GM19023 (cell line): Measurements from ENCODE around the gene MYO5B.
"Not testable (repeated sequence)": the region's sequence is repeated elsewhere in the genome, so short reads cannot be mapped to it uniquely, and the experiment has no call there.

Experiments used
- ATAC-seq: cut with Tn5 transposase; IDR thresholded peaks from one replicate; pipeline ENCODE4 v1.9.1; 2021; ENCODE audit warnings: mild to moderate bottlenecking, moderate library complexity; ENCODE audit not compliant: unreplicated experiment

MYO5B gene

DNA sequence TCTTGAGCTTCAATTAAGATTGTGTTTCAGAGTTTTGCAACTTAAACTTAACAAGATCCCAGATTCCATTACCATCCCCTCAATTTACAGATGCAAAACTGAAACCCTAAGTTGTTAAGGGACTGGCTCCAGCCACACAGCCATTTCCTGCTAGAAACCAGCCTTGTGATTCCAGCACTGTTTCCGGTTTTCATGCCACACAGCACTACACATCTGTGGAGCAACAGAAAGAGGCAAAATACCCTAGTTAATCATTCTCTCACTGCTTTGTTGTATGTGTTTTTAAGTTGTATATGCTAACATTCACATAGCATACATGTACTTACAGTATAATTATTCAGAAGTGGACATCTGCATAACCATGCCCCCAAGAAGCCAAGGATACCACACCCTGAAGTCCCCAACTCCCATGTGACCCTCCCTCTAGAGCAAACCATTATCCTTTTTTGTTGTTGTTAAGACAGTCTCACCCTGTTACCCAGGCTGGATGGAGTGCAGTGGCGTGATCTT lies 87.4 kb downstream of the MYO5B start:
- ATAC-seq = no peak

DNA sequence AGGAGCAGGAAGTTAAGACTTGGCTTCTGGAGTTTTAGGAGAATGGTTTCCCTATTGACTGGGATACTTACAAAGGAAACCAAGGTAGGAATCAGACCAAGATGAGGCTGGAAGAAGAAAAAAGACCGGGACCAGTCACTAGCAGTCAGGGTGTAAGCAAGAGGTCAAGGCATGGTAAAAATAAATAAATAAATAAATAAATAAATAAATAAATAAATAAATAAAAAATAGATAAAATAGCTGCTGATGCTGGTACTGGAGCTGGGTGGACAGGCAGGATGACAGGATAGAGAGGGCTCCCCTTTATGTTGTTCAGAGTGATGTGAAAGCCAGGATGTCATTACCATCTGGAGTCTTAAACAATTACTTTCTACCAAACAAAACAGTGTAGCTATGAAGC lies 89.9 kb downstream of the MYO5B start:
- ATAC-seq = no peak

DNA sequence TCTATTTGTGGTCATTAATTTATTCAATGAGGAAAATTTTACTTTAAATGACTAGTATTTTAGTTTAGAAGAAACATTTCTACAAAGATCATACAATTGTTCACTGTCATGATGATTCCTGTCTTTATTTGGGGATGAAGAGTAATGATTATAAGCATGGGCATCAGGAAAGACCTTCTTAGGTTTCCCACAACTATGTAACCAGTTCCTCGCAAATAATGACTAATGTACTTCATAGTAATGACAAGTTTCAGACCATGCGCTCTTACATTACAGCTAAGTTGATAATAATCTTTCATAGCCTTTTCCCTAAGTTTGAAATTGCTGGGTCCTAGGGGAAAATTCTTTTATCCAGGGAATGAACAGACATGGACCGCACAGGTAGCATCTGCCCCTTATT lies 90.5 kb downstream of the MYO5B start:
- ATAC-seq = no peak

DNA sequence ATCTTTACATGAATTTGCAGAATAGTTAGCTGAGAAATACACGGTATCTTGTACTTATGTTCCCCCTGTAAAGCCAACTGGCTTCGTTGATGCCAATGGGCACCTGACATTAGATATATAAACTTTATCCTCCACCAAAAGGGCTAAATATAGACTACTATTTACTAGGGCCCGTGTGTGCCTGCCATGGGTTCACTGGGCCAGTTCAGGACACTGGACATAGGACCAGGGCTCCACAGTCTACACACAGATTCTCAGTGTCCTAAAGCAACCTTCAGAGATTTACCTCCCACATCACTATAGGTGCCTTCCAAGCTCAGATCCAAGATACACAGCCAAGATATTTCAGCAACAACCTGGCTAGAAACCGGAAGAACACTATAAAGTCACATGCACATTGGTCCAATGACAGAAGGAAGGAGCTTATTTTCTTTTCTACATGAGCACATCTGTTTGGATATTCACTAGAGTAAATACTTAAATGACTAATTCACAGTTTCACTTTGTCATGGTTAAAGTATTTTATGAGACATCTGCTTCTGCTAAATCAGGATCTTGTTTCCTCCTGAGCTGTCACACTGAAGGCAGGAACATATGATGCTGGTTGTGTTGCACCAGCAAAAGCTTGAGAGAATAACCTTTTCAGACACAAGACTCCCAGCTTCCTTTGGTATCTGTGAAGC lies 95.1 kb downstream of the MYO5B start:
- peak; percentile 68 for ATAC-seq

- no peak for ATAC-seq
These were observed 97.2 kb downstream of the MYO5B start for GRCh38 chr18:50097702-50098101.

DNA sequence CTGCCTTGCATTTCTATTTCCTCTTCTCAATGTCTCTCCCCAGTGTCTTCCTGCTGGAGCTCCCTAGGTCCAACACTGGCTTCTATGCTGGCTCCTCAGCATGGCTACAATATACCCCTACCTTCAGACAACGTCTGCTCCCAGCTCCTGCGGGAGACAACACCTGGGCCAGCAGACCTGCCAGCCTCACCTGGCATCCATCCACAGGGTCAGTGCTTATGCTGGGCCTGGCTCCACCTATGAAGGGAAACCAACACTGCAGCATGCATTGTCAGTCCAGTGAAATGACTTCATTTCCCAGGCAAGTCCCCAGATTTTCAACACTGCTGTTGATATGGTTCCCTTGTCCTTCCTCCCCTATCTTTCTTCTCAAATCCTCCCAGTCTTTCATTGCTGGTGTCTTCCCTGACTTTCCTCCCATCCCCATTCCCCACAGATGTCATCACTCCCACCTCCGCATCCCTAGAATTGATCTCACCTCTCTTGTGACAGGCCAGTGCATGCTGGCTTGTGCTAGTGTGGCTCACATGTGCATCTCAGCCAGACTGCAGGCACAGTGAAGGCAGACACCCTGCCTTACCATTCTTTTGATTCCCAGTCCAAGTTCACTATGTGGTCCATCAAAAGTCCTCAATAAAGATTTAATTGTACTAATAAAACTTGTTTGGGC lies 98.0 kb downstream of the MYO5B start:
- no peak for ATAC-seq

DNA sequence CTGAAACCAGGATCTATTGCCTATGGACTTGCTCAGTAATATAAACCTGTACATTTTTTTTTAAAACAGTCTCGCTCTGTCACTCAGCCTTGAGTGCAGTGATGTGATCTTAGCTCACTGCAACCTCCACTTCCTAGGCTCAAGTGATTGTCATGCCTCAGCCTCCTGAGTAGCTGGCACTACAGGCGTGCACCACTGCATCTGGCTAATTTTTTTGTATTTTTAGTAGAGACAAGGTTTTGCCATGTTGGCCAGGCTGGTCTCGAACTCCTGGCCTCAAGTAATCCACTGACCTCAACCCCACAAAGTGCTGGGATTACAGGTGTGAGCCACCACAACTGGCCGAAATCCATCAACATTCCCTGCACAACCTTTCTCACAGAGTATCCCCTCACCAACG lies 100.2 kb downstream of the MYO5B start:
- ATAC-seq = not testable (repeated sequence)

- ATAC-seq = no peak
These were observed 100.7 kb downstream of the MYO5B start for GRCh38 chr18:50094221-50094773.

DNA sequence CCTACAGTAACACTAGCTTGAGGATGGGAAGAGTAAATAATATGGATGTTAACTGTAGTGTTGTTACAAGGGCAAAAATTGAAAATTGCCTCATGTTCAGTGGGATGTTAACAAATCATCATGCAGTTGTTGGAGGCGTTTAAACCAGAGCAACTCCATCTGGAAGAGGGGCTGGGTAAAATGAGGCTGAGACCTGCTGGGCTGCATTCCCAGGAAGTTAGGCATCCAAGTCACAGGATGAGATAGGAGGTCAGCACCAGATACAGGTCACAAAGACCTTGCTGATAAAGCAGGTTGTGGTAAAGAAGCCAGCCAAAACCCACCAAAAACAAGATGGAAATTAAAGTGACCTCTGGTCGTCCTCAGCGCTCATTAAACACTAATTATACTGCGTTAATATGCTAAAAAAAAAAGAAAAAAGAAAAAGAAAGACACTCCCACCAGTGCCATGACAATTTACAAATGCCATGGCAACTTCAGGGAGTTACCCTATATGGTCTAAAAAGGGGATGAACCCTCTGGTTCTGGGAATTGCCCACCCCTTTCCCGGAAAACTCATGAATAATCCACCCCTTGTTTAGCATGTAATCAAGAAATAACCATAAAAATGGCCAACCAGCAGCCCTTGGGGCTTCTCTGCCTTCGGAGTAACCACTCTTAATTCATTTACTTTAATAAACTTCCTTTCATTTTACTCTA lies 101.4 kb downstream of the MYO5B start:
- ATAC-seq = no peak

- ATAC-seq = no peak
These were observed 102.6 kb downstream of the MYO5B start for GRCh38 chr18:50092245-50092805.

GRCh38 chr18:50091509-50092244 lies 103.3 kb downstream of the MYO5B start:
- no peak for ATAC-seq

DNA sequence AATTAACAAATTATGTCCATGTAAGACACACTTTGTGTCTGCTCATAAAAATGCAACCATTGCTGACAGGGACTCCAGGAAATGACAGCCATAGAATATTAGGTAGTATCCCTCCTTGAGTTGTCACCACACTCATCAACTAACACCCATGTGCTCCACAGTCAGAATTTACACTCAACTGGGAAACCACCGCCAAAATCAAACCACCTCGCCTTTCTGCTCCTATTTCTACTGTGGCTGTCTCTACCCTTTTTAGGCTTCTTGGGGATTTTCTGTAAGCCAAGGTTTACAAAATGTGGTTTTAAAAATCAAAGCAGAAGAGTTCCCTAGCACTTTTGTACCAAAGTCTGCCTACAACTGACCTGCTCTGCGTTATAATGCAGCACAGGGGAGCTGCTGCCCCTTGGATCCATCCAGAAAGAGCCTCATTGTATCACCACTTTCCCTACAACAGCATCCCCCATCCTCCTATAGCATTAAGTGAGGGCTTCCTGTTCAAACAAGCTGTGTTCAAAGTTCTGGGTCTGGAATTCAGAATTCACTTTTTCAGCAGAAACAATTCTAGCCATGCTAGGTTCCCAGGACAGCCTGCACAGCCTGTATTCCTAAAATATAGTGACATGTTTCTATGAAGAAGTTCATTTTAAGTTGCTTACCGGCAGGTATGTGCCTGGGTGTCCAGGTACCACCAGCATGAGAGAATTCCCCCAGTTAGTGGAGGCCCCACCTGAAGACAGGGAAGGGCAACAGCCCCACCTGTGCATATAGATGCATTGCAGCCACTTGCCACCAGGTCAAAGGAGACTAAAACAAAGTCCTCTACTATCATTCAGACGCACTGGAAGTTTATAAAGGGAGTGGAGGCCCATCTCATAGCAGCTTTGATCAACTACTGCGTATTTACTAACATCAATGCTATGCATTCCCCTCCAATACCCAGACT lies 104.3 kb downstream of the MYO5B start:
- ATAC-seq = no peak

DNA sequence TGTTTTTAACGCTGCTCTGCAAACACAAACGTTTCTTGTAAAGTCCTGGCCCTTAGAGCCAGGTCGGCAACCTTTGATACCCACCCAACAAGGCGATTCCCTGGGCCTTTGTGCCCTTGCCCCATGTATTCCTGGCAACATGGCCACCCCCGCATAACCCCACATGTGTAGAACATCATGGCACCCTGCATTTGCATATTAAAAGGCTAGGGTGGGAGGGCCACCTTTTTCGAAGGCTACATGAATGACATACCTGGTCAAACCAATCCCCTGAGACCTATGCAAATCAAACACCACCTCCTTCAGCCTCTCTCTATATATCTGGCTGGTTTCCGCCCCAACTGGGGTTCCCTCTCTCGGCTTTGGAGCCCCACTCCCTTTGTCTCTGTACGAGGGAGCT lies 105.2 kb downstream of the MYO5B start:
- ATAC-seq = no peak

- no peak for ATAC-seq
These were observed 111.2 kb downstream of the MYO5B start for GRCh38 chr18:50083708-50084107.

DNA sequence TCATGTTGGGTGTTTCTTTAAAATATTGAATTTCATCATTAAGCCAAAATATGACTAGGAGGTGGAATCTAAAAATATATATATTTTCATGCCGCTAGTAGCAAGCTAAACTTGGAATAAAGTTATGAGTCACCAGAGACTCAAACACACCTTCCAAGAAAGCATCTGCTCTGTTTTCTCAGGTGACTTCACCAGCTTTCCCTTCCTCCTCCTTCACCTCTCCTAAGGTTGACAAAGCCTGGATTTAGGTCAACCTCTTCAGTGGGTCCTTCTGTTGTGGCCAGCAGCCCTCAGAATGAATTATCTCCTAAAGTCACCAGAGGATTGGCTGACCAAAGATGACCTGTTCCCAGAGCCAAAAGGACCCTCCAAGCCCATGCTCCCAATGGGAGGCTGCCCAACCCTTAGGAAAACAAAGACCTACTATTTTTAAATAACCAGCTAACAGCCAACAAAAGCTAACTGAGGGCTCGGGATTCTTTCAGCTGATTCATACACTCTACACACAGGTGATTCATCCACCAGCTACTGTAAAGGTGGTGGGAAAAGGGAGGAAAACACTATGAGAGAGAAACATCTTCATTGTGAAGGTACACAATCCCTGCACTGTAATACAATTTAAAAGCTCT lies 113.9 kb downstream of the MYO5B start:
- ATAC-seq = no peak

DNA sequence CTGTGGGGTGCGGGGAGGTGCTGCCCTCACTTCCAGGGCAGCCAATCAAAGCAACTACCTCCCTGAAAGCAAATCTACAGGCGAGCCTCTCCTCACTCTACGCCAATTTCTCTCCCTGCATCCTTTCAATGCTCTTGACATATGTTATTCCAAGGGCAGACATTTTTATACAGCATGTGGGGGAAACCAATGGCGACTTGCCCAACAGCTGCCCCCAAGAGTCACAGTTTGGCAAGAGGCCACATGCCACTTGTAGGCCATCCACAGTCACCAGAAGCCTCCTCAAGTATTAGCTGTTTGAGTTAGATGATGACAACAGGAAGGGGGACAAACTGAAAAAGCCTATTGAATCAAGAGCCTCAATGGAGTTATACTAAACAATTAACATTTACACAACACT lies 114.6 kb downstream of the MYO5B start:
- no peak for ATAC-seq

DNA sequence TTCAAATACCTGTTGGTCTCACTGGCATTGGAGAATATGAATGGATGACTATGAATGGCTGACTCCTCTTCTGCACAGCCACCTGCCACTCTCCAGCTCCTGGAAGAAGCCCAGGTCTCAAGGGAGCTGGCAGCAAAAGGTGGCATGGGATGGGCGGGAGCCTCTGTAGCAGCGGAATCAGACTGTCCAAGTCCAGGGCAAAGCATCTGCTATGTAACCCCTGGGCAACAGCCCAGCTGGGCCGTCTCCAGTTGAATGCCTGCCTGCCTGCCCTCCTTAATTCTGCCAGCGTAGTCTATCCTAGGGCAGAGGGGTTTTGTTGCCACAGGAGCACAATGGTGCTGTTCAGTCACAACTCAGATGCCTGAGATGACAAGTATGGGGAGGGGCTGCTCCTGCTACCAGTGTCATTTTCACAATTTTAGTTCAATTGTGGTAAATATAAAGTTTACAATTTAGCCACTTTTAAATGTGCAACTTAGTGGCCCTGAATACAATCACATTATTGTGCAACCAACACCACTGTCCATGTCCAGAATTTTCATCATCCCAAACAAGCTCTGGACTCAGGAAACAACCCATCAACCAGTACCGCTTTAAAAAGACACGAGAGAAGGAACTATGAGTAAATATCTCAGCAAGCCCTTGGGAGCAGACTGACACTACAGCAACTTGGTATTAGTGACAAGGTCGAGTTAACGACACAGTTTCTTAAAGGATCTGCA lies 115.2 kb downstream of the MYO5B start:
- ATAC-seq = no peak

DNA sequence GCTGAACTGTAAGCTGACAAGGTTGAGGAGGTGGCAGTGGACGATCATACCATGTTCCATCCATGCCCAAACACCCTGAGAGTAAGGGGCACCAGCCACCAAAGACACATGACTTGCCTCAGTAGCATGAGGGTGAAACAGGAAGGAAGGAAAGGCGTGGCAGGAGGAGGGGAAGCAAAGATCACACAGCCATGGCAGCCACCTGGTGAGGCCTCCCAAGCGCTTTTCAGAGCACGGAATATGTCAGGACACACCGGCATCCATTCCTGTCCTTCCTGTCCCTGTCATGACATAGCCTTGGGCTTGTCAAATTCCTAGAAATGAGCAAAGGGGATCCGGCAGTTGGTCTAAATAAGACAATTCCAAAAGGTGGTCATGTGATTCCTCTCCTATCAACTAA lies 118.7 kb downstream of the MYO5B start:
- ATAC-seq = no peak
